Activated CD8-positive, alpha-beta T cell treated with anti-CD3 and anti-CD28 coated beads, Interleukin-2, amount 10 ng/mL, durations not matched to agents 7 days and 5 days (primary cell): ENCODE measurements around the gene SLC22A2. TPM values are rescaled to one million over a fixed set of nuclear protein-coding genes. Genes with fewer than 3 reads are reported as not detected.

ENCODE experiments used
- ATAC-seq: fragments of 150-1000 bp; cut with Tn5 transposase; one replicate; pipeline ENCODE4 v1.10.0; 2021; ENCODE audit warnings: moderate library complexity
- CTCF ChIA-PET: fragments of 350-600 bp; sonication (Branson Sonifier 250); formaldehyde crosslinking; loops from one replicate; lab custom pipeline; 2021; ENCODE audit warnings: antibody characterized with exemption; lab: Charles Lee
- POLR2A ChIA-PET: fragments of 350-600 bp; sonication (Branson Sonifier 250); formaldehyde crosslinking; loops from one replicate; lab custom pipeline; 2021; ENCODE audit warnings: antibody characterized with exemption; lab: Charles Lee
- DNase-seq: peaks from one replicate; pipeline ENCODE4 v3.0.0-alpha.2; 2020
- H3K27ac Mint-ChIP-seq: one replicate; pipeline ENCODE4 v1.8.0; 2021; ENCODE audit warnings: mild to moderate bottlenecking, mixed read lengths
- H3K27me3 Mint-ChIP-seq: one replicate; pipeline ENCODE4 v1.8.0; 2021; ENCODE audit warnings: low read depth, mixed read lengths
- H3K36me3 Mint-ChIP-seq: one replicate; pipeline ENCODE4 v1.8.0; 2021; ENCODE audit warnings: low read depth, mixed read lengths
- H3K4me1 Mint-ChIP-seq: one replicate; pipeline ENCODE4 v1.8.0; 2021; ENCODE audit warnings: low read depth, mixed read lengths
- H3K4me3 Mint-ChIP-seq: one replicate; pipeline ENCODE4 v1.8.0; 2021; ENCODE audit warnings: mild to moderate bottlenecking, mixed read lengths
- H3K9me3 Mint-ChIP-seq: one replicate; pipeline ENCODE4 v1.8.0; 2022; ENCODE audit warnings: mixed read lengths; ENCODE audit not compliant: insufficient read depth
- total RNA-seq, 2 experiments: library from RNA; stranded (reverse); gene quantifications; one replicate each; pipeline ENCODE4 v1.2.3, GENCODE V29; 2021

Gene SLC22A2
- total RNA-seq, 2 experiments from 2014 or later: not detected

- Mint-ChIP-seq H3K9me3 (no peaks in the 10 kb centered on the region), H3K27ac (no peak overlapping the region), H3K4me3 (no peak overlapping the region), H3K36me3 (no peaks in the 10 kb centered on the region), H3K4me1 (no peaks in the 10 kb centered on the region), H3K27me3 (peaks cover 5% of the 10 kb centered on the region)
- no peak for ATAC-seq
- DNase-seq: no peak
- POLR2A ChIA-PET: no interaction called here
- CTCF ChIA-PET: no interaction called here
Observed at GRCh38 chr6:160221423-160221822, 37.2 kb downstream of the SLC22A2 start.

GRCh38 chr6:160218810-160219209 is 39.8 kb downstream of the SLC22A2 start:
- DNase-seq (no peak), ATAC-seq (no peak)
- H3K27ac Mint-ChIP-seq: no peak overlapping the region

GRCh38 chr6:160217863-160218262 is 40.8 kb downstream of the SLC22A2 start:
- Mint-ChIP-seq H3K36me3 (no peaks in the 10 kb centered on the region), H3K27me3 (peaks cover 3% of the 10 kb centered on the region), H3K4me3 (no peak overlapping the region), H3K4me1 (no peaks in the 10 kb centered on the region), H3K9me3 (no peaks in the 10 kb centered on the region), H3K27ac (no peak overlapping the region)
- CTCF ChIA-PET: no interaction called here
- POLR2A ChIA-PET: no interaction called here
- DNase-seq: no peak
- ATAC-seq: no peak

More at GRCh38 chr6:160218810-160219209, 39.8 kb downstream of the SLC22A2 start:
- no peak overlapping the region for H3K4me3 Mint-ChIP-seq
- H3K4me1 Mint-ChIP-seq: no peaks in the 10 kb centered on the region
- no peaks in the 10 kb centered on the region for H3K9me3 Mint-ChIP-seq
- H3K27me3 Mint-ChIP-seq: peaks cover 3% of the 10 kb centered on the region
- no peaks in the 10 kb centered on the region for H3K36me3 Mint-ChIP-seq
- ChIA-PET POLR2A (no interaction called here), CTCF (no interaction called here)

GRCh38 chr6:160217073-160217472 is 41.5 kb downstream of the SLC22A2 start:
- Mint-ChIP-seq H3K9me3 (no peaks in the 10 kb centered on the region), H3K27me3 (peaks cover 3% of the 10 kb centered on the region), H3K27ac (no peak overlapping the region), H3K4me3 (no peak overlapping the region), H3K4me1 (no peaks in the 10 kb centered on the region), H3K36me3 (no peaks in the 10 kb centered on the region)
- POLR2A ChIA-PET: no interaction called here
- DNase-seq (no peak), ATAC-seq (no peak)
- CTCF ChIA-PET: no interaction called here

GRCh38 chr6:160215232-160215631 is 43.4 kb downstream of the SLC22A2 start:
- ChIA-PET POLR2A (no interaction called here), CTCF (no interaction called here)
- Mint-ChIP-seq H3K4me3 (no peak overlapping the region), H3K36me3 (no peaks in the 10 kb centered on the region), H3K9me3 (no peaks in the 10 kb centered on the region), H3K4me1 (no peaks in the 10 kb centered on the region), H3K27me3 (peaks cover 5% of the 10 kb centered on the region), H3K27ac (no peak overlapping the region)
- no peak for ATAC-seq
- DNase-seq: no peak

GRCh38 chr6:160207618-160208017 is 51.0 kb downstream of the SLC22A2 start:
- CTCF ChIA-PET: no interaction called here
- no peak for ATAC-seq
- H3K4me1 Mint-ChIP-seq: no peaks in the 10 kb centered on the region

GRCh38 chr6:160204710-160205109 is 53.9 kb downstream of the SLC22A2 start:
- ATAC-seq: no peak

More at GRCh38 chr6:160207618-160208017, 51.0 kb downstream of the SLC22A2 start:
- POLR2A ChIA-PET: no interaction called here
- Mint-ChIP-seq H3K27ac (no peak overlapping the region), H3K36me3 (no peaks in the 10 kb centered on the region), H3K4me3 (no peak overlapping the region), H3K27me3 (peaks cover 5% of the 10 kb centered on the region), H3K9me3 (peaks cover 9% of the 10 kb centered on the region)
- no peak for DNase-seq

GRCh38 chr6:160203953-160204352 is 54.7 kb downstream of the SLC22A2 start:
- POLR2A ChIA-PET: no interaction called here
- no peak for DNase-seq
- peaks cover 9% of the 10 kb centered on the region for H3K9me3 Mint-ChIP-seq
- no peak for ATAC-seq
- no peaks in the 10 kb centered on the region for H3K36me3 Mint-ChIP-seq
- H3K27me3 Mint-ChIP-seq: peaks cover 2% of the 10 kb centered on the region
- H3K27ac Mint-ChIP-seq: no peak overlapping the region
- no peaks in the 10 kb centered on the region for H3K4me1 Mint-ChIP-seq
- CTCF ChIA-PET: no interaction called here
- H3K4me3 Mint-ChIP-seq: no peak overlapping the region

More at GRCh38 chr6:160204710-160205109, 53.9 kb downstream of the SLC22A2 start:
- POLR2A ChIA-PET: no interaction called here
- no peak overlapping the region for H3K4me3 Mint-ChIP-seq
- peaks cover 9% of the 10 kb centered on the region for H3K9me3 Mint-ChIP-seq
- H3K4me1 Mint-ChIP-seq: no peaks in the 10 kb centered on the region
- peaks cover 4% of the 10 kb centered on the region for H3K27me3 Mint-ChIP-seq
- no peak for DNase-seq
- no peak overlapping the region for H3K27ac Mint-ChIP-seq
- CTCF ChIA-PET: no interaction called here
- no peaks in the 10 kb centered on the region for H3K36me3 Mint-ChIP-seq

GRCh38 chr6:160203522-160203921 is 55.1 kb downstream of the SLC22A2 start:
- H3K27me3 Mint-ChIP-seq: peaks cover 2% of the 10 kb centered on the region
- H3K9me3 Mint-ChIP-seq: peaks cover 8% of the 10 kb centered on the region
- H3K36me3 Mint-ChIP-seq: no peaks in the 10 kb centered on the region
- H3K4me3 Mint-ChIP-seq: no peak overlapping the region
- POLR2A ChIA-PET: no interaction called here
- ATAC-seq (no peak), DNase-seq (no peak)
- no peak overlapping the region for H3K27ac Mint-ChIP-seq
- CTCF ChIA-PET: no interaction called here
- no peaks in the 10 kb centered on the region for H3K4me1 Mint-ChIP-seq

- ChIA-PET POLR2A (no interaction called here), CTCF (no interaction called here)
- ATAC-seq (no peak), DNase-seq (no peak)
- H3K27me3 Mint-ChIP-seq: peaks cover 2% of the 10 kb centered on the region
- no peak overlapping the region for H3K4me3 Mint-ChIP-seq
- peaks cover 3% of the 10 kb centered on the region for H3K9me3 Mint-ChIP-seq
- no peak overlapping the region for H3K27ac Mint-ChIP-seq
- no peaks in the 10 kb centered on the region for H3K36me3 Mint-ChIP-seq
- H3K4me1 Mint-ChIP-seq: no peaks in the 10 kb centered on the region
Observed at GRCh38 chr6:160203076-160203475, 55.5 kb downstream of the SLC22A2 start.

GRCh38 chr6:160202411-160202810 is 56.2 kb downstream of the SLC22A2 start:
- CTCF ChIA-PET: no interaction called here
- POLR2A ChIA-PET: no interaction called here

GRCh38 chr6:160201061-160201460 is 57.6 kb downstream of the SLC22A2 start:
- Mint-ChIP-seq H3K4me3 (no peak overlapping the region), H3K27me3 (peaks cover 2% of the 10 kb centered on the region), H3K9me3 (no peaks in the 10 kb centered on the region), H3K36me3 (no peaks in the 10 kb centered on the region), H3K4me1 (no peaks in the 10 kb centered on the region), H3K27ac (no peak overlapping the region)
- ChIA-PET POLR2A (no interaction called here), CTCF (no interaction called here)
- ATAC-seq (no peak), DNase-seq (no peak)

More at GRCh38 chr6:160202411-160202810, 56.2 kb downstream of the SLC22A2 start:
- DNase-seq (no peak), ATAC-seq (no peak)
- peaks cover 2% of the 10 kb centered on the region for H3K27me3 Mint-ChIP-seq
- H3K27ac Mint-ChIP-seq: no peak overlapping the region
- H3K36me3 Mint-ChIP-seq: no peaks in the 10 kb centered on the region
- no peaks in the 10 kb centered on the region for H3K9me3 Mint-ChIP-seq
- H3K4me3 Mint-ChIP-seq: no peak overlapping the region
- no peaks in the 10 kb centered on the region for H3K4me1 Mint-ChIP-seq

GRCh38 chr6:160198606-160199211 is 59.9 kb downstream of the SLC22A2 start:
- ATAC-seq: no peak
- Mint-ChIP-seq H3K27ac (no peak overlapping the region), H3K36me3 (no peaks in the 10 kb centered on the region), H3K4me3 (no peak overlapping the region), H3K27me3 (peaks cover 6% of the 10 kb centered on the region), H3K4me1 (no peaks in the 10 kb centered on the region), H3K9me3 (peaks cover 12% of the 10 kb centered on the region)
- DNase-seq: no peak
- POLR2A ChIA-PET: no interaction called here
- CTCF ChIA-PET: no interaction called here
